ENCODE measurements around the gene MRPL55.

Gene MRPL55

DNA sequence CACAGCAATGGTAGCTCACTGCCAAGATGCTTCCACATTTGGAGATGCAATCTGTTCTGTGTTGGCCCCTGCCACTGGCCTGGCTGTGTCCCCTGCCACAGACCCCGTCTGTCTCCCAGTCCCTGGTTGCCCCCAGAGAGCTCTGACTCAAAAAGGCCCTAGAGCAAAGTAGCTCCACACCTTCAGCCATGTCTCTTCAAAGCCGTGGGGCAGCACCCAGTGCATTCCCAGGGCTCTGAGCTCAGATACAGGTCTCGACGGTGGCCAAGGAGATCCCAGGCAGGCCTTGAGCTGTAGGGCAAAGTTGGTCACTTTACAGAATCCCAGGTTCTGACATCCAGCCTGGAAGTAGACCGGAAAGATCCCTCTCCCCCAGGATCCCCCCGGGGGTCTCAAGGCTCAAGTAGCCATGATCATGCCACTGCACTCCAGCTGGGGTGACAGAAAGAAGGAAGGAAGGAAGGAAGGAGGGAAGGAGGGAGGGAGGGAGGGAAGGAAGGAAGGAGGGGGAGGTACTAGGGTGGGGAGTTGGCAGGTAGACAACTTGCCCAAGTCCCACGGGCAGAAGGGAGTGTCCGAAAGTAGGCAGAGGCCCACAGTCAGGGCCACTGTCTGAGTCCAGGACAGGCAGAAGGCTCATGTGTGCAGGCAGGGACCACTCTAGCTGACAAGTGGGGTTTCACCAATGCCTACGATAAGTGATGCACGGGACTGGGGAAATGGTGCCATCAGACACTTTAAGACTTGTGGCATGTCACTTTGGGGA lies 31.4 kb downstream of the MRPL55 start:
- no peak overlapping the region for H3K4me3 ChIP-seq (ENCODE audit: low read depth, low read length)
- no peak for TF ChIP-seq POLR2A (IDR thresholded peaks at IDR 0.05; ENCODE audit: extremely low read depth, insufficient read length)
- TF ChIP-seq, protein P1, sequence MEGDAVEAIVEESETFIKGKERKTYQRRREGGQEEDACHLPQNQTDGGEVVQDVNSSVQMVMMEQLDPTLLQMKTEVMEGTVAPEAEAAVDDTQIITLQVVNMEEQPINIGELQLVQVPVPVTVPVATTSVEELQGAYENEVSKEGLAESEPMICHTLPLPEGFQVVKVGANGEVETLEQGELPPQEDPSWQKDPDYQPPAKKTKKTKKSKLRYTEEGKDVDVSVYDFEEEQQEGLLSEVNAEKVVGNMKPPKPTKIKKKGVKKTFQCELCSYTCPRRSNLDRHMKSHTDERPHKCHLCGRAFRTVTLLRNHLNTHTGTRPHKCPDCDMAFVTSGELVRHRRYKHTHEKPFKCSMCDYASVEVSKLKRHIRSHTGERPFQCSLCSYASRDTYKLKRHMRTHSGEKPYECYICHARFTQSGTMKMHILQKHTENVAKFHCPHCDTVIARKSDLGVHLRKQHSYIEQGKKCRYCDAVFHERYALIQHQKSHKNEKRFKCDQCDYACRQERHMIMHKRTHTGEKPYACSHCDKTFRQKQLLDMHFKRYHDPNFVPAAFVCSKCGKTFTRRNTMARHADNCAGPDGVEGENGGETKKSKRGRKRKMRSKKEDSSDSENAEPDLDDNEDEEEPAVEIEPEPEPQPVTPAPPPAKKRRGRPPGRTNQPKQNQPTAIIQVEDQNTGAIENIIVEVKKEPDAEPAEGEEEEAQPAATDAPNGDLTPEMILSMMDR (IDR thresholded peaks at IDR 0.05; ENCODE audit: low read depth, low read length): no peak
- TF ChIP-seq, protein P2, sequence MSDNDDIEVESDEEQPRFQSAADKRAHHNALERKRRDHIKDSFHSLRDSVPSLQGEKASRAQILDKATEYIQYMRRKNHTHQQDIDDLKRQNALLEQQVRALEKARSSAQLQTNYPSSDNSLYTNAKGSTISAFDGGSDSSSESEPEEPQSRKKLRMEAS (IDR thresholded peaks at IDR 0.05; ENCODE audit: low read depth, low read length): no peak
- no peak for TF ChIP-seq MYC (IDR thresholded peaks at IDR 0.05; ENCODE audit: low read depth, low read length)
- DNase-seq (ENCODE audit: low read depth): no peak

DNA sequence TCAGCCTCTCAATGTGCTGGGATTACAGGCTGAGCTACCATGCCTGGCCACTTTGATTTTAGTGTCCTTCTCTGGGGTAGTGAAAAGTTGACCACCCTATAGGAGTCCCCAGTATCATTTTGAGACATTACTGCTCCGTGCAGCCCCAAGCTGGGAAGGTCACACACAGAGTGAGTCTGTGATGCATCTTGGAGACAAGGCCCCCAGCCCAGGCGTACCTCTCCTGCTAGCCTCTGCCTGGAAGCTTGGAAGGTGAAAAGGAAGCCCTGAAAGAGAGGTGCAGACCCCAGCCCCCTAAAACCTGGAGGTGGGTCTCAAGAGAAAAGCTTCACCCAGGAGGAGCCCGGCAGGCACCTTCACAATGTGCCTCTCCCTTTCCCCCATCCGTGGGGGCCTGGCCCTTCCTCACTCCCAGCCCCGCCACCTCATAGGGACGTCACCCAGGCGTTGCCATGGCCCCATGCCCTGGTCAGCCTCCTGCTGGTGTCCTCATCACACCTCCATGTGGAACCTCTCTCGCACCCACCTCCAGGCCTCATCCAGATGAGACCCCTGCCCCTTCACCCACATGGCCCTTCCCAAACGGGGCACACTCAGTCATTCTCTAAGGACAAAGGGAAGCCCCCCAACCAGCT lies 32.2 kb downstream of the MRPL55 start:
- no peak for DNase-seq (ENCODE audit: low read depth)
- no peak overlapping the region for H3K4me3 ChIP-seq (ENCODE audit: low read depth, low read length)
- TF ChIP-seq, protein P1 (IDR thresholded peaks at IDR 0.05; ENCODE audit: low read depth, low read length): no peak
- TF ChIP-seq, protein P2 (IDR thresholded peaks at IDR 0.05; ENCODE audit: low read depth, low read length): no peak
- TF ChIP-seq POLR2A (IDR thresholded peaks at IDR 0.05; ENCODE audit: extremely low read depth, insufficient read length) (no peak), MYC (IDR thresholded peaks at IDR 0.05; ENCODE audit: low read depth, low read length) (no peak)

DNA sequence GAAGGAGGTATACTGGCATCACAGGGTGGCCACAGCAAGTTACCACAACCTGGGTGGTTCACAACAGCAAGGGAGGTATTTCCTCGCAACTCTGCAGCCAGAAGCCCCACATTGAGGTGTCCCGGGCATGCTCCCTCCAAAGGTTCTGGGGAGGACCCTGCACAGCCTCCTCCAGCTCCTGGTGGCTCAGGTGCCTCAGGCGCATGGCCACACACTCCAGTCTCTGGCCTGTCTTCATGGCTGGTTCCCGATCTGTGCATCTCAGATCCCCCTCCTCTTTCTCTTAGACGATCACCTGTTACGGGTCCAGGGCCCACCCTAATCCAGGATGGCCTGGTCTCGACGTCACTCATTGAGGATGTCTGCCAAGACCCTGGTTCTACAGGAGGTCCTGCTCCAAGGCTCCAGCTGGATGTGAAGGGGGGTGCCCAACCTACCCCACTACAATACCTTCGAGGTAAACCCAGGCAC lies 33.3 kb downstream of the MRPL55 start:
- TF ChIP-seq POLR2A (IDR thresholded peaks at IDR 0.05; ENCODE audit: extremely low read depth, insufficient read length) (no peak), MYC (IDR thresholded peaks at IDR 0.05; ENCODE audit: low read depth, low read length) (no peak)
- TF ChIP-seq, protein P2 (IDR thresholded peaks at IDR 0.05; ENCODE audit: low read depth, low read length): no peak
- TF ChIP-seq, protein P1 (IDR thresholded peaks at IDR 0.05; ENCODE audit: low read depth, low read length): no peak
- no peak overlapping the region for H3K4me3 ChIP-seq (ENCODE audit: low read depth, low read length)
- DNase-seq (ENCODE audit: low read depth): no peak

DNA sequence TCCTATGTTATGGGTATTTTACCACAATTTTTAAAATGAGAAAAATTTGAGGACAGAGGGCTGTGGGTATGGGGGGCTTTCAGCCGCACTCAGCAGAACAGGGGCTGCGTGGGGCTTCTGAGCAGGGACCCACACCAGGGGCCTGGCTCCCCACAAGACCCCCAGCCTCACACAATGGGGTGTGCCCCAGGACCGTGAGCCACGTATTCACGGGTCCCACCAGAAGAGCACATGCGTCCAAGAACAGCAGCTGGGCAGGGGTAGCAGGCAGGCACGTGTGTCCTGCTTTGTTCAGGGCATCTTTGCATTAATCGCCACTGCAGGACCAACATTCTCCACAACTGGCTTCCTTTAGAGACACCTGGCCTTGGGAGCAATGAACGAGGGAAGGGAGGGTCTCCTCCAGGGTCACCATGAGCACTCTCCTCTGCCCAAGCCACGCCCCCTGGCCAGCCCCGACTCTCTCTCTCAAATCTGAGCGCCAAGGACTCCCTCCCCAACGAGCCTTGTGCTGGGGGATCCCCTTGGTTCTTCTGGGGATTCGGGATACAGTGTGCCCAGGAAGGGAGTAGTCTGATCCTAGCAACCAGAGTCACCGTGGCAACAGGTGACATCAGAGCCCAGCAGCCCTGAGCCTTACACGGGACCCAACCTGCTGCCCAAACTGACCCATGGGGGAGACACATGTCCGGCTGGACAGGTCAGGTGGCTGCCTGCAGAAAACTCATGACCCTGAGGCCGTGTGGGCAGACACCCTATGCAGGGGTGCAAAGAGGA lies 34.0 kb downstream of the MRPL55 start:
- no peak for DNase-seq (ENCODE audit: low read depth)
- no peak overlapping the region for H3K4me3 ChIP-seq (ENCODE audit: low read depth, low read length)
- TF ChIP-seq, protein P1 (IDR thresholded peaks at IDR 0.05; ENCODE audit: low read depth, low read length): no peak
- TF ChIP-seq MYC (IDR thresholded peaks at IDR 0.05; ENCODE audit: low read depth, low read length): no peak
- TF ChIP-seq, protein P2 (IDR thresholded peaks at IDR 0.05; ENCODE audit: low read depth, low read length): no peak
- TF ChIP-seq POLR2A (IDR thresholded peaks at IDR 0.05; ENCODE audit: extremely low read depth, insufficient read length): no peak

DNA sequence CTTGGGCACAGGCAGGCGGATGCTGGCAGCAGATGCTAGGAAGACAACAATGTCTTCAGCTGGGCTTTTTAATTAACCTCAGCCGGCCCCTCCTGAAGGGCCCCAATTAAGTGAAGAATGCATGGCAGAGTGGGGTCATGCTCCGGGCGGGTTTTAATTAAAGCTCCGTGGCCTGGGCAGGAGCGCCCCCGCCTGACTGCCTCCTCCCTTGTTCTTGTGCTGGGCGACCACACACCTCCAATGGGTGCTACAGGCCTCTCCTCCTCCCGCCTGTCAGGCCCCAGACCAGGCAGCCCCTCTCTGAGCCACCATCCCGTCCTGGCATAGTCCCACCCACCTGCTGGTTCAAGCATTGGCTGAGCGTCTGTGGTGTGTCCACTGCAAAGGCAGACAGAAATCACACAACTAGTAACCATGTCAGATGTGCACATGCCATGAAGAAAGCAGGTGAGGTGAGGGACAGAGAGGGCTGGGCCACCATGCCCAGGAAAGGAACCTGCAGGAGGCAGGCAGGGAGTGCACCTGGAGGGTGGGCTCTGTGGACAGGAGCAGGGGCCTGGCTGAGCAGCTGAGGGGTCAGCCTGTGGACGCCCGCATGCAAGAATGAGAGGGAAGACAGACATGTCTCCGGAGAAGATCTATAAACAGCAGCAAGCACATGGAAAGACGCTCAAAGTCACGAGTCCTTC lies 35.1 kb downstream of the MRPL55 start:
- TF ChIP-seq MYC (IDR thresholded peaks at IDR 0.05; ENCODE audit: low read depth, low read length): no peak
- TF ChIP-seq, protein P2 (IDR thresholded peaks at IDR 0.05; ENCODE audit: low read depth, low read length): no peak
- no peak for TF ChIP-seq POLR2A (IDR thresholded peaks at IDR 0.05; ENCODE audit: extremely low read depth, insufficient read length)
- TF ChIP-seq, protein P1 (IDR thresholded peaks at IDR 0.05; ENCODE audit: low read depth, low read length): no peak
- peak; percentile 60 for DNase-seq (ENCODE audit: low read depth)
- H3K4me3 ChIP-seq (ENCODE audit: low read depth, low read length): no peak overlapping the region
